Muscle layer of duodenum (tissue), 2 donors: Measurements from ENCODE around the gene CHRFAM7A.
"Not testable (repeated sequence)": the region's sequence is repeated elsewhere in the genome, so short reads cannot be mapped to it uniquely, and the experiment has no call there.

Experiments used
- H3K27ac ChIP-seq: one replicate; pipeline ENCODE4 v1.7.0; 2013; ENCODE audit warnings: mild to moderate bottlenecking, low read length
- H3K27me3 ChIP-seq: one replicate; pipeline ENCODE4 v1.7.0; 2013; ENCODE audit warnings: low read depth, mild to moderate bottlenecking, control low read depth, low read length
- H3K36me3 ChIP-seq, 2 donors: one replicate each; pipeline ENCODE4 v1.7.0; 2013; ENCODE audit warnings: low read length in 2 of 2, control low read depth in 1 of 2, mild to moderate bottlenecking in 1 of 2; ENCODE audit not compliant: insufficient read depth in 2 of 2, control insufficient read depth in 1 of 2
- H3K4me1 ChIP-seq, 2 donors: one replicate each; pipeline ENCODE4 v1.7.0; 2013; ENCODE audit warnings: low read length in 2 of 2, mild to moderate bottlenecking in 2 of 2, control low read depth in 1 of 2, moderate library complexity in 1 of 2; ENCODE audit not compliant: insufficient read depth in 2 of 2, control insufficient read depth in 1 of 2
- H3K4me3 ChIP-seq, 2 donors: one replicate each; pipeline ENCODE4 v1.7.0; 2013; ENCODE audit warnings: low read length in 2 of 2, low read depth in 1 of 2, mild to moderate bottlenecking in 1 of 2
- H3K9me3 ChIP-seq, 2 donors: one replicate each; pipeline ENCODE4 v1.7.0; 2013; ENCODE audit warnings: low read length in 2 of 2, control low read depth in 1 of 2, mild to moderate bottlenecking in 1 of 2; ENCODE audit not compliant: control insufficient read depth in 1 of 2
- donor health status: healthy.

The CHRFAM7A gene

GRCh38 chr15:30374862-30375261, 18.5 kb downstream of the CHRFAM7A start:
- H3K27me3 ChIP-seq, H3K4me3 ChIP-seq, H3K9me3 ChIP-seq, H3K27ac ChIP-seq, H3K36me3 ChIP-seq, H3K4me1 ChIP-seq: not testable (repeated sequence)

GRCh38 chr15:30368271-30368670, 25.1 kb downstream of the CHRFAM7A start:
- not testable (repeated sequence) for H3K4me1 ChIP-seq, H3K4me3 ChIP-seq, H3K9me3 ChIP-seq, H3K27me3 ChIP-seq, H3K27ac ChIP-seq, H3K36me3 ChIP-seq

GRCh38 chr15:30367246-30367645, 26.1 kb downstream of the CHRFAM7A start:
- H3K27me3 ChIP-seq, H3K9me3 ChIP-seq: not testable (repeated sequence)

GRCh38 chr15:30361404-30361803, 31.9 kb downstream of the CHRFAM7A start:
- H3K4me1 ChIP-seq, H3K27ac ChIP-seq, H3K27me3 ChIP-seq, H3K4me3 ChIP-seq, H3K36me3 ChIP-seq, H3K9me3 ChIP-seq: not testable (repeated sequence)

More at GRCh38 chr15:30367246-30367645, 26.1 kb downstream of the CHRFAM7A start:
- not testable (repeated sequence) for H3K36me3 ChIP-seq, H3K27ac ChIP-seq, H3K4me1 ChIP-seq, H3K4me3 ChIP-seq

GRCh38 chr15:30360990-30361389, 32.4 kb downstream of the CHRFAM7A start:
- not testable (repeated sequence) for H3K27me3 ChIP-seq, H3K36me3 ChIP-seq, H3K9me3 ChIP-seq, H3K4me1 ChIP-seq, H3K27ac ChIP-seq, H3K4me3 ChIP-seq

- not testable (repeated sequence) for H3K27ac ChIP-seq, H3K9me3 ChIP-seq, H3K36me3 ChIP-seq, H3K27me3 ChIP-seq, H3K4me1 ChIP-seq, H3K4me3 ChIP-seq
Measured at GRCh38 chr15:30355043-30355442, 38.3 kb downstream of the CHRFAM7A start.

GRCh38 chr15:30349803-30350202, 43.5 kb downstream of the CHRFAM7A start:
- not testable (repeated sequence) for H3K27ac ChIP-seq, H3K36me3 ChIP-seq, H3K9me3 ChIP-seq, H3K4me1 ChIP-seq, H3K27me3 ChIP-seq, H3K4me3 ChIP-seq

- not testable (repeated sequence) for H3K27me3 ChIP-seq, H3K27ac ChIP-seq, H3K9me3 ChIP-seq, H3K4me1 ChIP-seq, H3K36me3 ChIP-seq, H3K4me3 ChIP-seq
Measured at GRCh38 chr15:30336584-30336983, 56.8 kb downstream of the CHRFAM7A start.

GRCh38 chr15:30334152-30334551, 59.2 kb downstream of the CHRFAM7A start:
- H3K9me3 ChIP-seq: not testable (repeated sequence)

GRCh38 chr15:30326145-30326544, 67.2 kb downstream of the CHRFAM7A start:
- not testable (repeated sequence) for H3K27me3 ChIP-seq, H3K36me3 ChIP-seq, H3K9me3 ChIP-seq, H3K4me1 ChIP-seq, H3K4me3 ChIP-seq, H3K27ac ChIP-seq

More at GRCh38 chr15:30334152-30334551, 59.2 kb downstream of the CHRFAM7A start:
- not testable (repeated sequence) for H3K36me3 ChIP-seq, H3K27ac ChIP-seq, H3K4me1 ChIP-seq, H3K27me3 ChIP-seq, H3K4me3 ChIP-seq

GRCh38 chr15:30321063-30321462, 72.3 kb downstream of the CHRFAM7A start:
- H3K27ac ChIP-seq, H3K36me3 ChIP-seq: not testable (repeated sequence)

GRCh38 chr15:30315704-30316103, 77.6 kb downstream of the CHRFAM7A start:
- H3K9me3 ChIP-seq, H3K27me3 ChIP-seq: not testable (repeated sequence)

More at GRCh38 chr15:30321063-30321462, 72.3 kb downstream of the CHRFAM7A start:
- H3K4me1 ChIP-seq, H3K27me3 ChIP-seq, H3K4me3 ChIP-seq, H3K9me3 ChIP-seq: not testable (repeated sequence)

More at GRCh38 chr15:30315704-30316103, 77.6 kb downstream of the CHRFAM7A start:
- not testable (repeated sequence) for H3K4me3 ChIP-seq, H3K27ac ChIP-seq, H3K36me3 ChIP-seq, H3K4me1 ChIP-seq
